Uterus (tissue), 4 donors: ENCODE data around the gene CES5A. TPM values are rescaled to one million over a fixed set of nuclear protein-coding genes. Genes with fewer than 3 reads are reported as not detected.
"Not testable (repeated sequence)": the region's sequence is repeated elsewhere in the genome, so short reads cannot be mapped to it uniquely, and the experiment has no call there.

Source experiments
- DNase-seq, 2 donors: peaks; one replicate each; pipeline ENCODE4 v3.0.0-alpha.2; 2019 to 2020
- H3K27ac ChIP-seq, 2 donors: fragments of 200-600 bp; sonication (generic); 1 replicate in 1 of 2; 2 replicates in 1 of 2; pipeline ENCODE4 v1.5.1; 2016 to 2018
- H3K27me3 ChIP-seq, 2 donors: fragments of 200-600 bp; sonication (generic); one replicate each; pipeline ENCODE4 v1.5.1; 2018 to 2019; ENCODE audit warnings: control low read depth in 1 of 2
- H3K36me3 ChIP-seq, 2 donors: fragments of 200-600 bp; sonication (generic); one replicate each; pipeline ENCODE4 v1.5.1; 2019; ENCODE audit warnings: control low read depth in 1 of 2
- H3K4me1 ChIP-seq, 2 donors: fragments of 200-600 bp; sonication (generic); one replicate each; pipeline ENCODE4 v1.5.1; 2018 to 2019; ENCODE audit warnings: control low read depth in 1 of 2
- H3K4me3 ChIP-seq, 2 donors: fragments of 200-600 bp; sonication (generic); 1 replicate in 1 of 2; 2 replicates in 1 of 2; pipeline ENCODE4 v1.5.1; 2018 to 2019; ENCODE audit warnings: mild to moderate bottlenecking in 1 of 2
- H3K9me3 ChIP-seq, 2 donors: fragments of 200-600 bp; sonication (generic); one replicate each; pipeline ENCODE4 v1.5.1; 2019; ENCODE audit warnings: control low read depth in 1 of 2
- CTCF ChIP-seq, 4 experiments: fragments of 200-600 bp in 2 of 4; fragments of 450-650 bp in 2 of 4; sonication (generic) in 2 of 4; IDR thresholded peaks; one replicate each; pipeline ENCODE4 v1.5.1; 2016 to 2019; ENCODE audit warnings: antibody characterized with exemption in 4 of 4, mild to moderate bottlenecking in 2 of 4, moderate library complexity in 1 of 4
- POLR2A ChIP-seq, 2 donors: fragments of 450-650 bp; IDR thresholded peaks; one replicate each; pipeline ENCODE4 v1.6.1; 2016; ENCODE audit warnings: antibody characterized with exemption in 2 of 2, mild to moderate bottlenecking in 1 of 2, moderate library complexity in 1 of 2
- intact Hi-C: fragments of 100-400 bp; cut with DNase I; formaldehyde crosslinking; loops from one replicate; pipeline ENCODE4 v1.15.1; 2023; ENCODE audit warnings: low total_unique reads
- total RNA-seq, 4 donors: library from RNA; depleted of rRNA in 3 of 4; stranded (reverse); fragments of >200 nt in 3 of 4; gene quantifications; one replicate each; pipeline versions ENCODE4 v1.1.0 to v1.2.4, GENCODE V29; 2014 to 2023
- donor health status: DM: yes; HTN: yes; CAD: no.

The CES5A gene
- total RNA-seq, 4 donors from 2014 or later, result not detected

DNA sequence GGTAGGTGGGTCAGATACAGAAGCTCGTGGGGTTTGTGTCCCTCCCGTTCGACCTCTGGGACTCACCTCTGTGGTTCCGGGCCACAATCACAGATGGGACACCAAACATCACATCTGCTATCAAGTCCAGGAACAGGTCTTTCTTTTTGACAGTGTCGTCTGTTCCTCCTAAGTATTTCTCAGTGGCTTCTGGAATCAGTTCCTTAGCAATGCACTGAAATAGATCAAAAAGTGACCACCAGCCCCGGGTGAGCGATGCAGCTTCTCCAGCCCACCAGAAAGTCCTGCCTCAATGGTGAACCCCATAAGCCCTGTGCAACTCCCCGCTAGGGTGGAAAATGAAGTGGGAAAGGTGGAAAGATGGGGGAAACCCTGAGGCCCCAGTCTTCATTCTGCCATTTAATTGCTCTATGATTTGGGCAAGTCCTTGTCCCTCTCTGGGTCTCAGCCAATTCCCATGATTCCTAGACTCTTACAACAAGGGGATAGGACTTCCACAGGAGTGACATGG, 64.7 kb downstream of the CES5A start:
- no peak overlapping the region for H3K4me3 ChIP-seq
- intact Hi-C loops, result no loop called here
- no peak overlapping the region for H3K27ac ChIP-seq
- no peaks in the 10 kb centered on the region for H3K36me3 ChIP-seq
- H3K9me3 ChIP-seq, result no peaks in the 10 kb centered on the region
- no peaks in the 10 kb centered on the region for H3K27me3 ChIP-seq
- TF ChIP-seq POLR2A (IDR thresholded peaks at IDR 0.05) (no peak), CTCF (IDR thresholded peaks at IDR 0.05) (no peak)
- H3K4me1 ChIP-seq, result no peaks in the 10 kb centered on the region
- DNase-seq, result no peak

- Histone ChIP-seq H3K9me3 (no peaks in the 10 kb centered on the region), H3K27me3 (no peaks in the 10 kb centered on the region), H3K4me1 (no peaks in the 10 kb centered on the region), H3K4me3 (no peak overlapping the region), H3K27ac (no peak overlapping the region), H3K36me3 (no peaks in the 10 kb centered on the region)
- DNase-seq, result no peak
- no peak for TF ChIP-seq POLR2A (IDR thresholded peaks at IDR 0.05)
- TF ChIP-seq CTCF (IDR thresholded peaks at IDR 0.05), result no peak
- intact Hi-C loops, result no loop called here
These were observed 65.3 kb downstream of the CES5A start for GRCh38 chr16:55809851-55810250.

DNA sequence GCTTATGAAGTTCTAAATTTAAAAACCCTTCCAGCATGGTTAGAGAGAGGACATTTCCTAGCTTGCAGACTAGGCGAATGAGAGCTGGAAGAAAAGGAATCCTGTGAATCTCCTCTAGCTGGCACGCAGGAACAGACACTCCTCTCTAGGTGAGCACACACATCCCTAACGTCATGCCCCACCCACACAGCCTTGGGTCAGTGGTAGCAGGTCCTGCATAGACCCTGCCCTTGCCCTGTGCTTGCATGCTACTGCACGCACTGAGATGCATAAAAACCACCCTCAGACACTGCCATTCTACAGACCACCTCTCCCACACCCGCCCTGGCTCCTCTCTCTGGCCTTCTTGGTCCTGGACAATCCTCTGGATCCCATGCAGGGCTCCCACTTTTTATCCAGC, 65.8 kb downstream of the CES5A start:
- H3K36me3 ChIP-seq, result no peaks in the 10 kb centered on the region
- intact Hi-C loops, result no loop called here
- H3K27me3 ChIP-seq, result no peaks in the 10 kb centered on the region
- no peak overlapping the region for H3K27ac ChIP-seq
- H3K4me3 ChIP-seq, result no peak overlapping the region
- no peak for DNase-seq
- TF ChIP-seq POLR2A (IDR thresholded peaks at IDR 0.05) (no peak), CTCF (IDR thresholded peaks at IDR 0.05) (no peak)
- no peaks in the 10 kb centered on the region for H3K9me3 ChIP-seq
- no peaks in the 10 kb centered on the region for H3K4me1 ChIP-seq

DNA sequence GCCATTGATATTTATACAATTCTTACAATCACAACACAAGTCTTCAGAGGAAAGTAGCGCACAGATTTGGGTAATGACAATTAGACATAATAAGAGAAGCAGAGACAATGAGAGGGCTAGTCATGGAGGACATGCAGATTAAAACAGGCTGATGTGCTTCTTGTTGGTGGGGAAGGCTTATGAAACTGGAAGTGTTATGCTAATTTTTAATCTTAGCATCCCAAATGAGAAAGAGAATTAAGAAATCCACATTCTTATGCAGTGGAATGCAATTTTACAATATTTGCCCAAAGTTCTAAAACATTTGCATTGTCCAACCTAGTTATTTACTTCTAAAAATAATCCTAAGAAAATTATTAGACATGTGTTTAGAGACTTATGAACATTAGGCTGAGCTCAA, 66.9 kb downstream of the CES5A start:
- H3K4me3 ChIP-seq, H3K9me3 ChIP-seq, intact Hi-C loops, H3K27me3 ChIP-seq, H3K36me3 ChIP-seq, DNase-seq, H3K4me1 ChIP-seq, H3K27ac ChIP-seq: not testable (repeated sequence)

DNA sequence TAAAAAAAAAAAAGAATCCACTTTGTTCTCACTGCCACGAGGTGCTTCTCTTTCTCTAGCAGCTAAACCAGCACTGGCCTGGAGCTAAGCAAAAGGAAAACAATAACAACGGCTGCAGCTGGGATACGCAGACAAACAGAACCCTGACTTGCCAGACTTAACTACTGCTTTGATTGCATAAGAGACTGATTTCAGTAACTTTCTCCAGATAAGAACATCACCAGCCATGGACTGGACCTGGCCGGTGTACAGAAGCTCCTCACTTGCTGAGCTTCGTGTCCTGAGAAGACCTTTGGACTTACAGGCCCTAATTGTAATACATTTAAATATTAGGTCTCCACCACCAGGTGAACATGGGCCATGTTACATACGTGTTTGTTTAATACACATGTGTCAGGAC, 70.1 kb downstream of the CES5A start:
- intact Hi-C loops, DNase-seq, H3K27me3 ChIP-seq, H3K27ac ChIP-seq, H3K36me3 ChIP-seq, H3K4me1 ChIP-seq, H3K9me3 ChIP-seq, H3K4me3 ChIP-seq: not testable (repeated sequence)

GRCh38 chr16:55803681-55804080, 71.5 kb downstream of the CES5A start:
- DNase-seq, H3K27ac ChIP-seq, intact Hi-C loops, H3K36me3 ChIP-seq, H3K27me3 ChIP-seq, H3K9me3 ChIP-seq, H3K4me1 ChIP-seq, H3K4me3 ChIP-seq: not testable (repeated sequence)

Other genes starting within 250 kb of the CES5A start
- 1 to 10 TPM in 2 of 4 donors, under 1 TPM in 1, not detected in 1; 0.51 to 2.1 (median 1.0) TPM for gene SLC6A2, start 219.4 kb downstream of the CES5A start, total RNA-seq
- 10 to 100 TPM in 2 of 4 donors, 1 to 10 TPM in 2; 1.3 to 31.7 (median 14.5) TPM for gene CES1, start 42.3 kb downstream of the CES5A start, total RNA-seq